K562 (cell line): ENCODE data around the gene MACROD2. TPM values are rescaled to one million over a fixed set of nuclear protein-coding genes. Genes with fewer than 3 reads are reported as not detected.

Experiments
- ATAC-seq: fragments of 200-7000 bp; cut with Tn5 transposase; 3 replicates; pipeline ENCODE4 v1.9.1; 2020; ENCODE audit warnings: moderate library complexity
- BruUV-seq: library from RNA; stranded (reverse); fragments of 400-500 nt; replicated peaks from 2 replicates; lab custom pipeline; 2021; lab: Mats Ljungman, UMichigan
- CTCF ChIA-PET: fragments of 300-600 bp; formaldehyde crosslinking; extraction: SDS; loops from one replicate; lab custom pipeline; 2021; ENCODE audit warnings: low intra/inter-chr PET ratio; lab: Yijun Ruan, JAX
- POLR2A ChIA-PET: fragments of 300-600, 350-650 bp; sonication (Branson Sonifier 250); formaldehyde crosslinking; extraction: SDS; loops from one replicate; lab custom pipeline; 2021; ENCODE audit warnings: antibody characterized with exemption, inconsistent platforms; lab: Yijun Ruan, JAX
- DNase-seq, 4 experiments: peaks; one replicate each; pipeline versions ENCODE4 v3.0.0 to v3.0.0-alpha.2; 2011 to 2018; ENCODE audit warnings: low spot score in 3 of 4, mixed read lengths in 3 of 4; ENCODE audit errors: extremely low read depth in 1 of 4
- FAIRE-seq: peaks from 2 replicates; lab custom pipeline; 2011; peaks lifted over from hg19 to GRCh38; lab: Jason Lieb, UNC
- H2AFZ ChIP-seq: 2 replicates; pipeline ENCODE4 v1.6.0; 2011; ENCODE audit warnings: low read depth, low read length, control low read depth, inconsistent platforms
- H3K27ac ChIP-seq: fragments of 200-600 bp; 3 replicates; pipeline ENCODE4 v1.8.0; 2011; ENCODE audit warnings: low read depth, mild to moderate bottlenecking, control low read depth, inconsistent platforms, low read length, moderate library complexity, mixed read lengths; ENCODE audit errors: extremely low read depth
- H3K27me3 ChIP-seq, 2 experiments: fragments of 300-600 bp in 1 of 2; 2 replicates in 1 of 2; 3 replicates in 1 of 2; pipeline versions ENCODE4 v1.6.0 to v1.8.0; 2011; ENCODE audit warnings: inconsistent platforms in 2 of 2, low read length in 2 of 2, mild to moderate bottlenecking in 1 of 2, mixed read lengths in 1 of 2, moderate library complexity in 1 of 2; ENCODE audit not compliant: control insufficient read depth in 2 of 2, insufficient read depth in 2 of 2
- H3K36me3 ChIP-seq: fragments of 300-600 bp; 3 replicates; pipeline ENCODE4 v1.8.0; 2011; ENCODE audit warnings: mild to moderate bottlenecking, low read length, inconsistent platforms; ENCODE audit not compliant: control insufficient read depth, insufficient read depth
- H3K4me1 ChIP-seq, 2 experiments: fragments of 200-600 bp in 1 of 2; replicated peaks in 1 of 2; 2 replicates in 1 of 2; 3 replicates in 1 of 2; pipeline versions ENCODE4 v1.5.1 to v1.8.0; 2011; ENCODE audit warnings: inconsistent platforms in 2 of 2, low read length in 2 of 2, mild to moderate bottlenecking in 1 of 2, mixed read lengths in 1 of 2, moderate library complexity in 1 of 2; ENCODE audit not compliant: control insufficient read depth in 2 of 2, insufficient read depth in 2 of 2
- H3K4me2 ChIP-seq: 2 replicates; pipeline ENCODE4 v1.6.1; 2011; ENCODE audit warnings: low read length, control low read depth, inconsistent platforms, mixed read lengths; ENCODE audit not compliant: insufficient read depth
- H3K4me3 ChIP-seq: fragments of 200-600 bp; sonication (generic), shearing (Covaris generic); 2 replicates; pipeline ENCODE4 v1.5.1; 2016; ENCODE audit warnings: control low read depth, inconsistent platforms
- H3K79me2 ChIP-seq: fragments of 200-600 bp; 3 replicates; pipeline ENCODE4 v1.8.0; 2011; ENCODE audit warnings: low read length, inconsistent platforms; ENCODE audit not compliant: control insufficient read depth, insufficient read depth
- H3K9ac ChIP-seq, 2 experiments: 2 replicates each; pipeline versions ENCODE4 v1.6.0 to v1.6.1; 2011; ENCODE audit warnings: low read depth in 2 of 2, low read length in 2 of 2, control low read depth in 1 of 2, inconsistent platforms in 1 of 2, mild to moderate bottlenecking in 1 of 2, mixed read lengths in 1 of 2; ENCODE audit not compliant: insufficient read depth in 1 of 2
- H3K9me1 ChIP-seq: one replicate; pipeline ENCODE4 v1.6.0; 2011; ENCODE audit warnings: inconsistent platforms, mild to moderate bottlenecking, low read length, moderate library complexity; ENCODE audit not compliant: control insufficient read depth, insufficient read depth
- H3K9me3 ChIP-seq: replicated peaks from 2 replicates; pipeline ENCODE4 v1.5.1; 2011; ENCODE audit warnings: low read depth, low read length, inconsistent platforms; ENCODE audit not compliant: control insufficient read depth, insufficient read depth
- H4K20me1 ChIP-seq: replicated peaks from 2 replicates; pipeline ENCODE4 v1.6.1; 2011; ENCODE audit warnings: low read length, inconsistent platforms, mixed read lengths; ENCODE audit not compliant: control insufficient read depth, insufficient read depth
- CBFA2T3 ChIP-seq: fragments of 450-650 bp; IDR thresholded peaks from 2 replicates; pipeline ENCODE4 v1.6.1; 2017
- ETV1 ChIP-seq: fragments of 450-650 bp; conservative IDR thresholded peaks from 2 replicates; pipeline ENCODE4 v1.6.1; 2016; ENCODE audit warnings: missing genetic modification characterization, control low read depth, low read depth, missing compliant biosample characterization
- ETV5 ChIP-seq: sonication (generic); formaldehyde crosslinking; IDR thresholded peaks from 2 replicates; pipeline ENCODE4 v1.4.0; 2020; ENCODE audit warnings: low read depth, mild to moderate bottlenecking, missing genetic modification reagents
- MCM7 ChIP-seq, 2 experiments: fragments of 450-650 bp; IDR thresholded peaks; 2 replicates each; pipeline ENCODE4 v1.6.1; 2016 to 2018
- TCFL5 ChIP-seq: fragments of 250-450 bp; sonication (Bioruptor Pico); conservative IDR thresholded peaks from 2 replicates; pipeline ENCODE4 v1.6.1; 2021; ENCODE audit warnings: mild to moderate bottlenecking, moderate library complexity, matching md5 sums
- ZFP36 ChIP-seq: fragments of 150-350 bp; IDR thresholded peaks from 2 replicates; pipeline ENCODE4 v1.6.1; 2018; ENCODE audit warnings: low read length, low read depth; ENCODE audit not compliant: partially characterized antibody
- ZNF24 ChIP-seq: fragments of 450-650 bp; IDR thresholded peaks from 2 replicates; pipeline ENCODE4 v1.6.1; 2016
- WGBS: fragments of 100-300 bp; shearing (Covaris generic); methylation state at CpG from one replicate; pipeline ENCODE4 v1.1.6; 2016; ENCODE audit warnings: low coverage, mixed read lengths; ENCODE audit not compliant: insufficient coverage; ENCODE audit errors: missing lambda C conversion rate; 5-methylcytosine and 5-hydroxymethylcytosine counted together
- in situ Hi-C: fragments of 300-500 bp; cut with MboI; formaldehyde crosslinking; loops from 4 replicates; pipeline ENCODE4 v1.15.0; 2018; ENCODE audit warnings: inconsistent platforms, mixed read lengths
- intact Hi-C: fragments of 100-400 bp; cut with micrococcal nuclease; formaldehyde crosslinking; loops from 2 replicates; pipeline ENCODE4 v1.14.2; 2022
- polyA plus RNA-seq, 8 experiments: library from polyadenylated mRNA; depleted of rRNA in 4 of 8; stranded (reverse) in 5 of 8; unstranded in 3 of 8; fragments of >200 nt; fragmentation: Nextera tagmentation in 2 of 8; fragmentation: Illumina TruSeq in 1 of 8; extraction: Ambion mirVana in 2 of 8; extraction: Trizol in 1 of 8; gene quantifications; 2 replicates each; pipeline versions ENCODE4 v1.2.1 to v1.2.3, GENCODE V29; 2011 to 2014; ENCODE audit warnings: inconsistent platforms in 1 of 8, missing spikeins in 1 of 8
- total RNA-seq, 7 experiments: library from RNA; depleted of rRNA in 6 of 7; stranded (reverse); fragments of >200 nt in 6 of 7; fragmentation: Illumina TruSeq in 2 of 7; extraction: Trizol in 2 of 7; gene quantifications; 2 replicates each; pipeline versions ENCODE4 v1.2.1 to v1.2.3, GENCODE V29; 2011 to 2021; ENCODE audit warnings: low replicate concordance in 1 of 7
- TF ChIP-seq, protein P1 (sequence below): sonication (generic); formaldehyde crosslinking; IDR thresholded peaks from 2 replicates; pipeline ENCODE4 v1.8.0; 2022; ENCODE audit warnings: missing genetic modification reagents, mild to moderate bottlenecking, borderline replicate concordance
- TF ChIP-seq, protein P2 (sequence below): fragments of 450-650 bp; formaldehyde crosslinking; IDR thresholded peaks from 2 replicates; pipeline ENCODE4 v1.4.0; 2022; ENCODE audit warnings: missing genetic modification characterization
- TF ChIP-seq, protein P3 (sequence below): fragments of 250-450 bp; sonication (Bioruptor Pico); IDR thresholded peaks from 2 replicates; pipeline ENCODE4 v1.4.0; 2020; ENCODE audit warnings: mild to moderate bottlenecking, moderate library complexity
- TF ChIP-seq, protein P4 (sequence below): sonication (generic); formaldehyde crosslinking; IDR thresholded peaks from 2 replicates; pipeline ENCODE4 v1.8.1; 2023; ENCODE audit warnings: missing genetic modification reagents, mild to moderate bottlenecking, borderline replicate concordance

MACROD2 gene
- total and polyA plus RNA-seq, 9 of the 15 experiments (the other 6 are each of a cell fraction or from before 2014, with no cell fraction given) = not detected

DNA sequence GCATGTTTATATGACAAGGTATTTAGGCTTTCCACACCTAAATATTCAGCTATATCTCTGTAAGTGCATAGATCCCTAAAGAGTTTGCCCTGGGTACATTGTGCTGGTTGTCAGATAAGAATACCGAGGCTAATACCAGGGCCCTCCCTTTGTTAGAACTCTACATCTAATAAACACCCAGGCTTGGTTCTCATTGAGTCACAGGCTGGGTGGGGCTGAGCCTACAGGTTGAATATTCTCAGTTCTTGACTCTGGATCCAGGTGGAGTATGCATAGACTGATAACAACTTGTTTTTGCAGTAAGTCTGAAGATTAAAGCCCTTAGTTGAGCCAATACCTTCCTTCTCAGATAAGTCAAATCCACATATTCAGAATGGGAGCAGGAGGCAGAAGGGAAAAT lies 654.3 kb downstream of the MACROD2 start:
- Histone ChIP-seq H4K20me1 (no peaks in the 10 kb centered on the region), H3K9me3 (no peaks in the 10 kb centered on the region), H3K79me2 (no peaks in the 10 kb centered on the region), H3K4me2 (no peak overlapping the region), H2AFZ (no peak overlapping the region), H3K4me1 (no peaks in the 10 kb centered on the region), H3K9me1 (no peaks in the 10 kb centered on the region), H3K9ac (no peak overlapping the region), H3K27ac (no peak overlapping the region), H3K36me3 (no peaks in the 10 kb centered on the region), H3K27me3 (no peaks in the 10 kb centered on the region), H3K4me3 (no peak overlapping the region)
- ATAC-seq (no peak), FAIRE-seq (no peak), DNase-seq (no peak)
- ChIA-PET POLR2A (no interaction called here), CTCF (no interaction called here)
- 0% methylated on average over 1 of the region's 1 CpG for WGBS
- no TSS peak for BruUV-seq
- in situ Hi-C loops (no loop called here), intact Hi-C loops (no loop called here)
- TF ChIP-seq, protein P1, sequence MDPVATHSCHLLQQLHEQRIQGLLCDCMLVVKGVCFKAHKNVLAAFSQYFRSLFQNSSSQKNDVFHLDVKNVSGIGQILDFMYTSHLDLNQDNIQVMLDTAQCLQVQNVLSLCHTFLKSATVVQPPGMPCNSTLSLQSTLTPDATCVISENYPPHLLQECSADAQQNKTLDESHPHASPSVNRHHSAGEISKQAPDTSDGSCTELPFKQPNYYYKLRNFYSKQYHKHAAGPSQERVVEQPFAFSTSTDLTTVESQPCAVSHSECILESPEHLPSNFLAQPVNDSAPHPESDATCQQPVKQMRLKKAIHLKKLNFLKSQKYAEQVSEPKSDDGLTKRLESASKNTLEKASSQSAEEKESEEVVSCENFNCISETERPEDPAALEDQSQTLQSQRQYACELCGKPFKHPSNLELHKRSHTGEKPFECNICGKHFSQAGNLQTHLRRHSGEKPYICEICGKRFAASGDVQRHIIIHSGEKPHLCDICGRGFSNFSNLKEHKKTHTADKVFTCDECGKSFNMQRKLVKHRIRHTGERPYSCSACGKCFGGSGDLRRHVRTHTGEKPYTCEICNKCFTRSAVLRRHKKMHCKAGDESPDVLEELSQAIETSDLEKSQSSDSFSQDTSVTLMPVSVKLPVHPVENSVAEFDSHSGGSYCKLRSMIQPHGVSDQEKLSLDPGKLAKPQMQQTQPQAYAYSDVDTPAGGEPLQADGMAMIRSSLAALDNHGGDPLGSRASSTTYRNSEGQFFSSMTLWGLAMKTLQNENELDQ (CRISPR knock-in tag) = no peak
- TF ChIP-seq MCM7 (IDR thresholded peaks at IDR 0.05) (no peak), ZFP36 (no peak), ETV1 (no peak), TCFL5 (no peak), CBFA2T3 (no peak), ETV5 (no peak), ZNF24 (no peak)
- TF ChIP-seq, protein P2, sequence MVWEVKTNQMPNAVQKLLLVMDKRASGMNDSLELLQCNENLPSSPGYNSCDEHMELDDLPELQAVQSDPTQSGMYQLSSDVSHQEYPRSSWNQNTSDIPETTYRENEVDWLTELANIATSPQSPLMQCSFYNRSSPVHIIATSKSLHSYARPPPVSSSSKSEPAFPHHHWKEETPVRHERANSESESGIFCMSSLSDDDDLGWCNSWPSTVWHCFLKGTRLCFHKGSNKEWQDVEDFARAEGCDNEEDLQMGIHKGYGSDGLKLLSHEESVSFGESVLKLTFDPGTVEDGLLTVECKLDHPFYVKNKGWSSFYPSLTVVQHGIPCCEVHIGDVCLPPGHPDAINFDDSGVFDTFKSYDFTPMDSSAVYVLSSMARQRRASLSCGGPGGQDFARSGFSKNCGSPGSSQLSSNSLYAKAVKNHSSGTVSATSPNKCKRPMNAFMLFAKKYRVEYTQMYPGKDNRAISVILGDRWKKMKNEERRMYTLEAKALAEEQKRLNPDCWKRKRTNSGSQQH = no peak
- TF ChIP-seq, protein P3, sequence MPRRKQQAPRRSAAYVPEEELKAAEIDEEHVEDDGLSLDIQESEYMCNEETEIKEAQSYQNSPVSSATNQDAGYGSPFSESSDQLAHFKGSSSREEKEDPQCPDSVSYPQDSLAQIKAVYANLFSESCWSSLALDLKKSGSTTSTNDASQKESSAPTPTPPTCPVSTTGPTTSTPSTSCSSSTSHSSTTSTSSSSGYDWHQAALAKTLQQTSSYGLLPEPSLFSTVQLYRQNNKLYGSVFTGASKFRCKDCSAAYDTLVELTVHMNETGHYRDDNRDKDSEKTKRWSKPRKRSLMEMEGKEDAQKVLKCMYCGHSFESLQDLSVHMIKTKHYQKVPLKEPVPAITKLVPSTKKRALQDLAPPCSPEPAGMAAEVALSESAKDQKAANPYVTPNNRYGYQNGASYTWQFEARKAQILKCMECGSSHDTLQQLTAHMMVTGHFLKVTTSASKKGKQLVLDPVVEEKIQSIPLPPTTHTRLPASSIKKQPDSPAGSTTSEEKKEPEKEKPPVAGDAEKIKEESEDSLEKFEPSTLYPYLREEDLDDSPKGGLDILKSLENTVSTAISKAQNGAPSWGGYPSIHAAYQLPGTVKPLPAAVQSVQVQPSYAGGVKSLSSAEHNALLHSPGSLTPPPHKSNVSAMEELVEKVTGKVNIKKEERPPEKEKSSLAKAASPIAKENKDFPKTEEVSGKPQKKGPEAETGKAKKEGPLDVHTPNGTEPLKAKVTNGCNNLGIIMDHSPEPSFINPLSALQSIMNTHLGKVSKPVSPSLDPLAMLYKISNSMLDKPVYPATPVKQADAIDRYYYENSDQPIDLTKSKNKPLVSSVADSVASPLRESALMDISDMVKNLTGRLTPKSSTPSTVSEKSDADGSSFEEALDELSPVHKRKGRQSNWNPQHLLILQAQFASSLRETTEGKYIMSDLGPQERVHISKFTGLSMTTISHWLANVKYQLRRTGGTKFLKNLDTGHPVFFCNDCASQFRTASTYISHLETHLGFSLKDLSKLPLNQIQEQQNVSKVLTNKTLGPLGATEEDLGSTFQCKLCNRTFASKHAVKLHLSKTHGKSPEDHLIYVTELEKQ (CRISPR knock-in tag) = no peak
- TF ChIP-seq, protein P4, sequence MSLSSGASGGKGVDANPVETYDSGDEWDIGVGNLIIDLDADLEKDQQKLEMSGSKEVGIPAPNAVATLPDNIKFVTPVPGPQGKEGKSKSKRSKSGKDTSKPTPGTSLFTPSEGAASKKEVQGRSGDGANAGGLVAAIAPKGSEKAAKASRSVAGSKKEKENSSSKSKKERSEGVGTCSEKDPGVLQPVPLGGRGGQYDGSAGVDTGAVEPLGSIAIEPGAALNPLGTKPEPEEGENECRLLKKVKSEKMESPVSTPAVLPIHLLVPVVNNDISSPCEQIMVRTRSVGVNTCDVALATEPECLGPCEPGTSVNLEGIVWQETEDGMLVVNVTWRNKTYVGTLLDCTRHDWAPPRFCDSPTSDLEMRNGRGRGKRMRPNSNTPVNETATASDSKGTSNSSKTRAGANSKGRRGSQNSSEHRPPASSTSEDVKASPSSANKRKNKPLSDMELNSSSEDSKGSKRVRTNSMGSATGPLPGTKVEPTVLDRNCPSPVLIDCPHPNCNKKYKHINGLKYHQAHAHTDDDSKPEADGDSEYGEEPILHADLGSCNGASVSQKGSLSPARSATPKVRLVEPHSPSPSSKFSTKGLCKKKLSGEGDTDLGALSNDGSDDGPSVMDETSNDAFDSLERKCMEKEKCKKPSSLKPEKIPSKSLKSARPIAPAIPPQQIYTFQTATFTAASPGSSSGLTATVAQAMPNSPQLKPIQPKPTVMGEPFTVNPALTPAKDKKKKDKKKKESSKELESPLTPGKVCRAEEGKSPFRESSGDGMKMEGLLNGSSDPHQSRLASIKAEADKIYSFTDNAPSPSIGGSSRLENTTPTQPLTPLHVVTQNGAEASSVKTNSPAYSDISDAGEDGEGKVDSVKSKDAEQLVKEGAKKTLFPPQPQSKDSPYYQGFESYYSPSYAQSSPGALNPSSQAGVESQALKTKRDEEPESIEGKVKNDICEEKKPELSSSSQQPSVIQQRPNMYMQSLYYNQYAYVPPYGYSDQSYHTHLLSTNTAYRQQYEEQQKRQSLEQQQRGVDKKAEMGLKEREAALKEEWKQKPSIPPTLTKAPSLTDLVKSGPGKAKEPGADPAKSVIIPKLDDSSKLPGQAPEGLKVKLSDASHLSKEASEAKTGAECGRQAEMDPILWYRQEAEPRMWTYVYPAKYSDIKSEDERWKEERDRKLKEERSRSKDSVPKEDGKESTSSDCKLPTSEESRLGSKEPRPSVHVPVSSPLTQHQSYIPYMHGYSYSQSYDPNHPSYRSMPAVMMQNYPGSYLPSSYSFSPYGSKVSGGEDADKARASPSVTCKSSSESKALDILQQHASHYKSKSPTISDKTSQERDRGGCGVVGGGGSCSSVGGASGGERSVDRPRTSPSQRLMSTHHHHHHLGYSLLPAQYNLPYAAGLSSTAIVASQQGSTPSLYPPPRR (CRISPR knock-in tag) = no peak
